DOHH2 (cell line): ENCODE measurements around the gene SDHB.

Experiments used
- H3F3A ChIP-seq: fragments of 200-600 bp; sonication (generic), shearing (Covaris generic); 2 replicates; pipeline ENCODE4 v1.6.0; 2016; ENCODE audit warnings: antibody characterized with exemption, mild to moderate bottlenecking; ENCODE audit not compliant: control insufficient read depth, insufficient read depth
- H3K27ac ChIP-seq: fragments of 200-600 bp; sonication (generic); 2 replicates; pipeline ENCODE4 v1.5.1; 2014; ENCODE audit warnings: low read depth, mild to moderate bottlenecking, low read length, moderate library complexity
- H3K27me3 ChIP-seq: fragments of 200-600 bp; sonication (generic); 2 replicates; pipeline ENCODE4 v1.6.1; 2014; ENCODE audit warnings: mild to moderate bottlenecking, low read length, mixed read lengths; ENCODE audit not compliant: control insufficient read depth
- H3K36me3 ChIP-seq: fragments of 200-600 bp; sonication (generic); 2 replicates; pipeline ENCODE4 v1.6.1; 2014; ENCODE audit warnings: mild to moderate bottlenecking, low read length, moderate library complexity, mixed read lengths; ENCODE audit not compliant: control insufficient read depth
- H3K4me1 ChIP-seq: fragments of 200-600 bp; sonication (generic); 2 replicates; pipeline ENCODE4 v1.6.1; 2014; ENCODE audit warnings: mild to moderate bottlenecking, low read length, mixed read lengths; ENCODE audit not compliant: control insufficient read depth
- H3K4me2 ChIP-seq: fragments of 200-600 bp; sonication (generic); 2 replicates; pipeline ENCODE4 v1.6.0; 2014; ENCODE audit warnings: mild to moderate bottlenecking, low read length, moderate library complexity
- H3K4me3 ChIP-seq: fragments of 200-600 bp; sonication (generic); 2 replicates; pipeline ENCODE4 v1.5.1; 2014; ENCODE audit warnings: mild to moderate bottlenecking, low read length, mixed read lengths
- H3K79me2 ChIP-seq: fragments of 200-600 bp; sonication (generic); 2 replicates; pipeline ENCODE4 v1.6.1; 2014; ENCODE audit warnings: mild to moderate bottlenecking, low read length, mixed read lengths; ENCODE audit not compliant: control insufficient read depth
- H3K9me2 ChIP-seq: fragments of 200-600 bp; sonication (generic); replicated peaks from 2 replicates; pipeline ENCODE4 v1.6.1; 2014; ENCODE audit warnings: mild to moderate bottlenecking, low read length, mixed read lengths; ENCODE audit not compliant: control insufficient read depth
- H3K9me3 ChIP-seq: fragments of 200-600 bp; sonication (generic); 2 replicates; pipeline ENCODE4 v1.6.1; 2014; ENCODE audit warnings: antibody characterized with exemption, low read length, mixed read lengths; ENCODE audit not compliant: control insufficient read depth, insufficient read depth
- H4K20me1 ChIP-seq: fragments of 200-600 bp; sonication (generic); 2 replicates; pipeline ENCODE4 v1.6.0; 2014; ENCODE audit warnings: low read depth, mild to moderate bottlenecking, antibody characterized with exemption, low read length, moderate library complexity; ENCODE audit not compliant: control insufficient read depth, insufficient read depth
- EZH2phosphoT487 ChIP-seq: fragments of 200-600 bp; sonication (generic); IDR thresholded peaks from 2 replicates; pipeline ENCODE4 v1.6.1; 2017; ENCODE audit warnings: borderline replicate concordance, mild to moderate bottlenecking, antibody characterized with exemption, low read length, moderate library complexity, mixed read lengths
- TF ChIP-seq, protein P1 (sequence below): fragments of 200-600 bp; sonication (generic); IDR thresholded peaks from one replicate; pipeline ENCODE4 v1.5.1; 2014; ENCODE audit warnings: antibody characterized with exemption, mild to moderate bottlenecking, low read depth, low read length; ENCODE audit not compliant: poor library complexity, severe bottlenecking

Gene SDHB

DNA sequence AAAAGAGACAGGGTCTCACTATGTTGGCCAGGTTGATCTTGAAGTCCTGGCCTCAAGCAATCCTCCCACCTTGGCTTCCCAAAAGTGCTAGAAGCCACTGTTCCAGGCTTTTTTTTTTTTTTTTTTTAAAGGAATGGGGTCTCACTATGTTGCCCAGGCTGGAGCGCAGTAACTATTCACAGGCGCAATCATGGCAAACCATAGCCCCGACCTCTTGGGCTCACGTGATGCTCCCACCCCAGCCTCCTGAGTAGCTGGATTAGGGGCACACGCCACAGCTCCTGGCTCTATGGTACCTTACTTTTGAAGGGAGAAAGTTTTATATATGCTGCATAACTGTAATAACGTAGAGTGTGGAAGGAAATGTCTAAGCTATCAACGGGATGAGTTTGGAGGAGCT lies 36.4 kb downstream of the SDHB start:
- no peaks in the 10 kb centered on the region for H3K79me2 ChIP-seq
- peaks cover 9% of the 10 kb centered on the region; the same call in 1 of the 2 replicates for H3F3A ChIP-seq
- H3K36me3 ChIP-seq: peaks cover 39% of the 10 kb centered on the region
- H4K20me1 ChIP-seq: no peaks in the 10 kb centered on the region
- no peak overlapping the region for H3K27ac ChIP-seq
- no peaks in the 10 kb centered on the region; the same call in 1 of the 2 replicates for H3K4me1 ChIP-seq
- no peak overlapping the region for H3K4me3 ChIP-seq
- H3K9me3 ChIP-seq: no peaks in the 10 kb centered on the region
- H3K27me3 ChIP-seq: no peaks in the 10 kb centered on the region
- TF ChIP-seq EZH2phosphoT487: no peak
- TF ChIP-seq, protein P1, sequence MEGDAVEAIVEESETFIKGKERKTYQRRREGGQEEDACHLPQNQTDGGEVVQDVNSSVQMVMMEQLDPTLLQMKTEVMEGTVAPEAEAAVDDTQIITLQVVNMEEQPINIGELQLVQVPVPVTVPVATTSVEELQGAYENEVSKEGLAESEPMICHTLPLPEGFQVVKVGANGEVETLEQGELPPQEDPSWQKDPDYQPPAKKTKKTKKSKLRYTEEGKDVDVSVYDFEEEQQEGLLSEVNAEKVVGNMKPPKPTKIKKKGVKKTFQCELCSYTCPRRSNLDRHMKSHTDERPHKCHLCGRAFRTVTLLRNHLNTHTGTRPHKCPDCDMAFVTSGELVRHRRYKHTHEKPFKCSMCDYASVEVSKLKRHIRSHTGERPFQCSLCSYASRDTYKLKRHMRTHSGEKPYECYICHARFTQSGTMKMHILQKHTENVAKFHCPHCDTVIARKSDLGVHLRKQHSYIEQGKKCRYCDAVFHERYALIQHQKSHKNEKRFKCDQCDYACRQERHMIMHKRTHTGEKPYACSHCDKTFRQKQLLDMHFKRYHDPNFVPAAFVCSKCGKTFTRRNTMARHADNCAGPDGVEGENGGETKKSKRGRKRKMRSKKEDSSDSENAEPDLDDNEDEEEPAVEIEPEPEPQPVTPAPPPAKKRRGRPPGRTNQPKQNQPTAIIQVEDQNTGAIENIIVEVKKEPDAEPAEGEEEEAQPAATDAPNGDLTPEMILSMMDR: no peak
- H3K9me2 ChIP-seq: no peaks in the 10 kb centered on the region
- H3K4me2 ChIP-seq: no peak overlapping the region

DNA sequence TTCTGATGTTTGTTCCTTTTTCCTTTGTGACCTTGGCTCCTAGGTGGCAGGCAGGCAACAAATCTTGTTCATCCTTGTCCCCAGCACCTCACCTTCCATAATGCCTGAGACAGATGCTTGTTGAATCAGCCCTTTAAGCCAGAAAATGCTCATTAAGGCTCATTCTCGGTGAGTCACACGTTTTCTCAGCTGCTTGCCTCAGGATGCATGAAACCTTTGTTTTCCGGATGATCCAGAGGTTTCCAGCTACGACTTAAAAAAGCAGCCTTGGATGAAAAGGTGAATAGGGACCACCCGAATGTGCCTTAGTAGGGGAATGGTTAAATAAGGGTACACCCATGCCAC lies 37.5 kb downstream of the SDHB start:
- Histone ChIP-seq H4K20me1 (no peaks in the 10 kb centered on the region), H3K4me2 (no peak overlapping the region), H3K27me3 (no peaks in the 10 kb centered on the region), H3K4me1 (peaks cover 6% of the 10 kb centered on the region), H3K4me3 (no peak overlapping the region), H3K36me3 (peaks cover 30% of the 10 kb centered on the region), H3K79me2 (no peaks in the 10 kb centered on the region), H3K9me2 (no peaks in the 10 kb centered on the region), H3K27ac (no peak overlapping the region), H3K9me3 (no peaks in the 10 kb centered on the region), H3F3A (peaks cover 9% of the 10 kb centered on the region; the same call in 1 of the 2 replicates)
- TF ChIP-seq, protein P1: no peak
- no peak for TF ChIP-seq EZH2phosphoT487

DNA sequence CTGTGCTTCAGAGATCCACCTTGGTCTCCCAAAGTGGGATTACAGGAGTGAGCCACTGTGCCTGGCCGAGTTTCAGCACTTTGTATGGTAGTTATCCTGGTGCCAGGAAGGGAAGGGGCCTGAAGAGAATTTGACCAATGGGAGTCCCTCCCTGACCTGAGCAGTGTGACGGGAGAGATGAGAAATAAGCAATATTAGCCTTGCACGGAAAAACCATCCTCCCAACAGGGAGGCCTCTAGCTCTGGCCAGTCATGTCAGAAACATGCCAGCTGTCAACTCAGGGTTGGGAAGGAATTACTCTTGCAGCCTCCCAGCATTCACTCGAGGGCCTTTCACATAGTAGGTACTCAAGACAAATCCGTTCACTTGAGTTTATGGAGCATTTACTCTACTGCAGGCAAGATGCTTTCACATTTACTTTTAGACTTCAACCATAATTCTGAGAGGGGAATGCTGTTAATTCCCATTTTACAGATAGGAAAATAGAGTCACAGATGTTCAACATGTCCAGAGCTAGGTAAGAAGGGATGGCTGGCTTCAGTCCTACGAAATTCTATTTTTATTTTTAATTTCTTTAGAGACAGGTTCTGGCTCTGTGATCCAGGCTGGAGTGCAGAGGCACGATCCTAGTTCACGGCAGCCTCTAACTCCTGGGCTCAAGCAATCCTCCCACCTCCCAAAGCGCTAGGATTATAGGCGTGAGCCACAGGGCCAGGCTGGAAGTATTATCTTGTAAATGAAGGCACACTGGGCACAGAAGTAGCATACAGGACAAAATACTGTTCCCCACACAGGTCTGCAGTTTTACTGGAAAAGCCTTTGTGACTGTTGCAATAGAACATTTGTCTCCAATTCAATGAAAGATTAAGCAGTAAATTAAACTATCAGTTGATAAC lies 38.9 kb downstream of the SDHB start:
- H3F3A ChIP-seq: peaks cover 9% of the 10 kb centered on the region; the same call in 1 of the 2 replicates
- TF ChIP-seq, protein P1: no peak
- no peak for TF ChIP-seq EZH2phosphoT487
- peaks cover 19% of the 10 kb centered on the region for H3K4me1 ChIP-seq
- no peak overlapping the region for H3K4me3 ChIP-seq
- no peaks in the 10 kb centered on the region for H3K9me3 ChIP-seq
- H3K36me3 ChIP-seq: peaks cover 16% of the 10 kb centered on the region
- peaks cover 8% of the 10 kb centered on the region; the same call in 1 of the 2 replicates for H4K20me1 ChIP-seq
- no peak overlapping the region for H3K4me2 ChIP-seq
- no peak overlapping the region for H3K27ac ChIP-seq
- H3K79me2 ChIP-seq: no peaks in the 10 kb centered on the region
- H3K27me3 ChIP-seq: no peaks in the 10 kb centered on the region
- no peaks in the 10 kb centered on the region for H3K9me2 ChIP-seq
